HG03060 (cell line): ENCODE results near the gene STPG3.

Source experiments
- ATAC-seq: cut with Tn5 transposase; IDR thresholded peaks from one replicate; pipeline ENCODE4 v1.9.1; 2021; ENCODE audit warnings: low read depth, moderate number of reproducible peaks; ENCODE audit not compliant: unreplicated experiment

STPG3 gene

GRCh38 chr9:137264067-137264466 is 13.0 kb downstream of the STPG3 start:
- no peak for ATAC-seq

DNA sequence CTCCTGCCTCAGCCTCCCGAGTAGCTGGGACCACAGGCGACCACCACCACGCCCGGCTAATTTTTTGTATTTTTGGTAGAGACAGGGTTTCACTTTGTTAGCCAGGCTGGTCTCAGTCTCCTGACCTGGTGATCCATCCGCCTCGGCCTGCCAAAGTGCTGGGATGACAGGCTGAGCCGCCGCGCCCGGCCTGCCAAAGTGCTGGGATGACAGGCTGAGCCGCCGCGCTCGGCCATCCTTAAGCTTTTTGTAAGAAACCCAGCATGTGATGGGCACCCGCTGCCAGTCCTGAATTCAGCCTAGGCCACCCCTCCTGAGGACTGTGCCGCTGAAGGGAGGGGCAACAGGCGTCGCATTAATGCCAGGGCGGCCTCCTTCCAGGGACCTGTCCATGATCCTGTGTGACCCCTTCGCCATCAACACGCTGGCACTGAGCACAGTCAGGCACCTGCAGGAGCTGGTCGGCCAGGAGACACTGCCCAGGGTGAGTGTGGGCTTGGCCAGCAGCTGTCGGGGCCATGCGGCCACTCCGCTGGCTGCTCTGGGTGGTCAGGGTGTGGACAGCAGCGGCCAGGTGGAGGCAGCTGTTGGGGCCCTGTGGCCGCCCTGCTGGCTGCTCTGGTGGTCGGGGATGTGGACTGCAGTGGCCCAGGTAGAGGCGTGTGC is 14.5 kb downstream of the STPG3 start:
- no peak for ATAC-seq

DNA sequence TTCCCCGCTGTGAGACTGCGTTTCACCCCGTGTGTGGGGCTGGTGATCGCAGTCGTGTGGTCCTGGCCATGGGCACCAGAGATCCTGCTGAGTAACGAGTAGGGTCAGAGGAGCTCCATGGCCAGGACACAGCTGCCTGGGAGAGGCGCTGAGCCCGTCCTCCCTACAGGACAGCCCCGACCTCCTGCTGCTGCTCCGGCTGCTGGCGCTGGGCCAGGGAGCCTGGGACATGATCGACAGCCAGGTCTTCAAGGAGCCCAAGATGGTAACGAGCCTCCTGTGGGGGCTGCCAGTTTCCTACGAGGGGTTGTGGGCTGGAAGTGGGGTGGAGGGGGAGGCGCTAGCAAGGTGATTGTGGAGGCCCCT is 15.1 kb downstream of the STPG3 start:
- no peak for ATAC-seq

GRCh38 chr9:137266585-137267453 is 15.7 kb downstream of the STPG3 start:
- no peak for ATAC-seq

GRCh38 chr9:137267933-137268355 is 16.9 kb downstream of the STPG3 start:
- ATAC-seq, result no peak

DNA sequence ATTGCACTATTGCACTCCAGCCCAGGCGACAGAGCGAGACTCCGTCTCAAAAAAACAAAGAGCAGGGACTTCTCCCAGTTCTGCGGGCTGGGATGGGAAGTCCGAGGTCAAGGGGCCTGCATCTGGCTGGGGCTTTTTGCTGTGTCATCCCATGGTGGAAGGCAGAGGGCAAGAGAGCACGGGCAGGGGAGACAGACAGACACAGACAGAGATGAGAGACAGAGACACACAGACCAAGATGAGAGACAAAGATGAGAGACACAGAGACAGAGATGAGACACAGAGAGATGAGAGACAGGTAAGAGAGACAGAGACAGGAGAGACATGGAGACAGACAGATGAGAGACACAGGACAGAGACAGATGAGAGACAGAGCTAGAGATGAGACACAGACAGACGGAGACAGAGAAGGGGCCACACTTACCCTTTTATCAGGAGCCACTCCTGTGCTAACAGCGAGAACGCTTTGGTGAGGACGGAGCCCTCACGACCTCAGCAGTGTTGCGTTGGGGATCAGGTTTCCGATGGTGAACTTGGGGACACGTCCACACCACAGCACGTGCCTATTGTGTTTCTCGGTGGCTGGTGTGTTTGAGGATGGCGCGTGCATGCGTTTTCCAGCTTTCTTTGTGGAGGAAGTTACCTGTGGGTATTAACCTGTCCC is 17.6 kb downstream of the STPG3 start:
- no peak for ATAC-seq

GRCh38 chr9:137269231-137269772 is 18.2 kb downstream of the STPG3 start:
- no peak for ATAC-seq

GRCh38 chr9:137270929-137271695 is 20.0 kb downstream of the STPG3 start:
- no peak for ATAC-seq

DNA sequence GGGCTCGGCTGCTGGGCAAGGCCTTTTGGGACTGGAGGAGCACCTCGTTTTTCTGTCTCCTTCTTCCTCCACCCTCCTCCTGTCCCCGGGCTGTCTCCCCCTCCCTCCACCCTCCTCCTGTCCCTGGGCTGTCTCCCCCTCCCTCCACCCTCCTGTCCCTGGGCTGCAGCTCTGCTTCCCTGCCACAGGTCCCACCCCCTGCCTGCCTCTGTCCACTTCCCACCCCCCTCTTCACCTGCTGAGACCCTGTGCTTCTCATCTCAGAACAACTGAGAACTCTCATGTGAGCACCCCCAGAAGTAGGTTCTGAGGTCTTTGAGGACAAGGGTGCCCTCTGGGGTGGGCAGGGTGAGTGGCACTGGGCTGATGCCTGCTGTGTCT is 20.6 kb downstream of the STPG3 start:
- no peak for ATAC-seq

- ATAC-seq, result no peak
Measured at GRCh38 chr9:137272241-137273094, 21.4 kb downstream of the STPG3 start.

- no peak for ATAC-seq
Measured at GRCh38 chr9:137273095-137273490, 22.0 kb downstream of the STPG3 start.

GRCh38 chr9:137273611-137274320 is 22.7 kb downstream of the STPG3 start:
- no peak for ATAC-seq

DNA sequence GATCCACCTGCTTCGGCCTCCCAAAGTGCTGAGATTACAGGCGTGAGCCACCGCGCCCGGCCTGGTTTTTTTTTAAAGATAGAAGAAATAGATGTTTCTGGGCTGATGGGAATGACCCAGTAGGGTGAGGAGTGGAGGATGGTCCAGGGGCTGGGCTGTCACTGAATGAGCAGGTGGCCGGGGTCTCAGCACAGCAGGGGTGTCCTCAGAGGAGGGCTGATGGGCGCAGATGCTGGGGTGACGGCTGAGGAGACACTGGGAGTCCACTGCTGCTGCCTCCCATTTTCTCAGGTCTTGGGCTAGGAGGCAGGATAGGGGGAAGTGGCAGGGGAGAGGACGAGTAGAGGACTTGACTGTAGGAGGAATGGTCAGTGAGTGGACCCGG is 24.1 kb downstream of the STPG3 start:
- no peak for ATAC-seq

DNA sequence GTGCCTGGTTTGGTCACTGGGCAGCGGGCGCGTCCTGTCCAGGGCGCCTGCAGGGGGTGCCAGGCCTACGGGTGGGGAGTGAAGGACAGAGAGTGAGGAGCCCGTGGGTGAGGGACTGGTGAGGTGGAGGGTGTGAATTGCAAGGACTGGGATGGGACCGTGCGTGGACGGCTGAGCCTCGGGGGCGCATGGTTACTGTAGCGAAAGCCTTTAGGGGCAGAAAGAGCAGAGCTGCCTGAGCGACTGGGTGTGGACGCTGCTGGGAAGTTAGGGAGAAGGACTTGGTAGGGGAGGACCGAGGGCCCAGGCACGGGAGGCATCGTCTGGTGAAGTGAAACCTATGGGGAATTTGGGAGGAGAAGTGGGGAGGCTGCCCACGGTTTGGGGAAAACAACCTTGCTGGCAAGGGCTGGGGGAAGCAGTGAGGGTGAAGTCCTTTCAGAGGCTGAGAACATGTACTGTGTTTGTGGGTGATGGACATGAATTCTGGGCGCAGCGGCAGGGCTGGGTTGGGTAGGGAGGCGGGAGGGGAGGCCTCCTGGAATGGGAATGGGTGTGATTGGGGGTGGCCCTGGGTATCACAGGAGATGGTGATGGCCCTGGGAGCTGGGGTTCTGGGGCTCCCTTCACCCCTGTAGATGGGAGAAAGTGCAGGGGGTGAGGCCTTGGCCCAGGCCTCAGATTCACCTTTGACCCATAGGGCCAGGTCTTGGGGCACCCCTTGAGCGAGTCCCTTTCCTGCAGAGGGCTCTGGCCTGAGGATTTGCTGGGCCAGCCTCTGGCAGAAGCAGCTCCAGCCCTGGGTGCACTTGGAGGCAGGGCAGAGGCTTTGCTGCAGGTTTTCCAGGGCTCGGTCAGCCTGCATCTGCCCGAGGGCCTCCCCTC is 24.7 kb downstream of the STPG3 start:
- no peak for ATAC-seq

DNA sequence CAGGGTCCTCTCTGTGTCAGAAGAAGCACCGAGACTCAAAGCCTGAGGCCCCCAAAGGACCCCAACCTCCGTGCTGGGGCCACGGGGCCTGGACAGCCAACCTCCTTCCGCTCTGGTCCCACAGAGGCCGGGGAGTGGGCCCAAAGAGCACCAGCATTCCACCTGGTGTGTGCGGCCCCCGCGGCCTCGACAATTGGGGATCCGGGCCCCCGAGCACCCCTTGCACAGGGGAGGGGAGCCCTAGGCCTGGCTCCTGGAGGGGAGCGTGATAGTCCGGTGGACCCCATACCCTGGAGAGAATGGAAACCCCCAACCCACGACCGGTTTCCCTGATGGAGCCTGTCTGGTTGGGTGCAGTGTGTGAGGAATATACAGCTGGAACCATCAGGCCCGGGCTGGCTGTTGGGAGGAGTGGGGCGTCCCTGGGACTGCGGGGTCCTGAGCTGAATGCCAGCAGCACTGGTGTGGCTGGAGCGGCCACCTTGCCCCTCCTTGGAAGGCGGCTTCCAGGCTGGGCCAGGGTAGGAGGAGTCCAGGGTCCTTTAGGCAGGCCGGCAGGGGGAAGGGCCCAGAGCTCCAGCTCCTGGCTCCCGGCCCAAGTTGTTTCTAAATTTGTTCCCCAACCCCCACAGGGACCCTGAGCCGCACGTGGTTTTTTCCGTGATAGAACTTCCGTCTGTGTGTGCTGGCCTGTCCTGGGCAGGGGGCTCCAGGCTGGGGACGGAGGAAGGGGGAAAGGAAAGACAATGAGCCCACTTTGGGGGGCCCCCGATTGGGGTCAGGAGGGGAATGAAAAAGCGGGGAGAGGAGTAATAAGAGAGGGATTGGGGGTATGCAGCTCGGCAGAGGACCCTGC is 25.6 kb downstream of the STPG3 start:
- no peak for ATAC-seq

DNA sequence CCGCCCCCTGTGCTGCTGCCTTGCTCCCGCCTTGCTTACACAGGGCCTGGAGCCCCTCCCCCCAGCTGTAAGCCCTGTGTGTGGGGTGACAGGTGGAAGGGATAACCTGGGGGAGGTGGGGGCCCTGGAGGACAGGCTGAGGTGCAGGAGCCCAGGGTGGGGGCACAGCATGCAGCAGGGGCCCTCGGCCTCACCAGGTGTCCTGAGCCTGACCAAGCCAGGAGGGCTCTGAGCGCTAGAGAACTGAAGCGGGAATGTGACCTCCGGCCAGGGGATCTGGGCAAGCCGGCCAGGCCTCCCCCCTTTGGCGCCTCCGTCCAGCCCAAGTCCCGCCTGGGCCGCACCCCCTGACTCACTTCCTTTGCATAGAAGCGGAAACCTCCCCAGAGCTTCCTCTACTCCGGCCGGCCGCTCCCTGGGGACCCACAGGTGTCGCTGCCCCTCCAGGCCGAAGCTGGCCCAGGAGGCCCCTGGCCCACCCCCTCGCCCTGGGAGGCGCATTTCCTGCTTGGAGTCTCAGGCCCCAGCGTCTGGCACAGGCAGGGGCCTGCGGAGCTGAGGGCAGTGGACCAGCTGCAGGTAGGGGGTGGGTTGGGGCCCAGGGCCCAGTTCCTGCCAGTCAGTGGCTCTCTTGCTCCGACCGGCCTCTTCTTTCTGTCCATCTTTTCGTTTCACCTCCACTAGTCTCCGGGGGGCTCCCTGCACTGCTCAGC is 26.4 kb downstream of the STPG3 start, which contains the start of gene TOR4A:
TSS of gene TOR4A (plus strand) at position 398 of the 713 bp plus-strand sequence. CDS start 964 bp downstream, outside the sequence.
- no peak for ATAC-seq
